Neural cell (in vitro differentiated cells): Measurements from ENCODE around the gene ZNF607.

Experiments used
- EP300 ChIP-seq: fragments of 450-650 bp; conservative IDR thresholded peaks from 2 replicates; pipeline ENCODE4 v1.6.1; 2014; ENCODE audit warnings: antibody characterized with exemption, mild to moderate bottlenecking, moderate library complexity; ENCODE audit not compliant: poor library complexity, severe bottlenecking
- EZH2 ChIP-seq: fragments of 200-600, 300-800 bp; shearing (Covaris generic), sonication (generic); IDR thresholded peaks from 2 replicates; pipeline ENCODE4 v1.6.1; 2014; ENCODE audit warnings: antibody characterized with exemption, low read length, borderline replicate concordance, mild to moderate bottlenecking; ENCODE audit not compliant: insufficient read depth, poor library complexity, severe bottlenecking
- MXI1 ChIP-seq: fragments of 450-650 bp; conservative IDR thresholded peaks from 2 replicates; pipeline ENCODE4 v1.6.1; 2014; ENCODE audit warnings: antibody characterized with exemption, mild to moderate bottlenecking; ENCODE audit not compliant: poor library complexity, severe bottlenecking
- POLR2AphosphoS5 ChIP-seq: IDR thresholded peaks from 2 replicates; pipeline ENCODE4 v1.6.1; 2012
- RAD21 ChIP-seq: fragments of 450-650 bp; conservative IDR thresholded peaks from 2 replicates; pipeline ENCODE4 v1.6.1; 2014; ENCODE audit warnings: antibody characterized with exemption, mild to moderate bottlenecking, moderate library complexity
- SMC3 ChIP-seq: fragments of 450-650 bp; conservative IDR thresholded peaks from 2 replicates; pipeline ENCODE4 v1.6.1; 2014; ENCODE audit warnings: antibody characterized with exemption, mild to moderate bottlenecking, moderate library complexity; ENCODE audit not compliant: poor library complexity
- TAF1 ChIP-seq: IDR thresholded peaks from 2 replicates; pipeline ENCODE4 v1.6.1; 2012; ENCODE audit warnings: low read depth
- TF ChIP-seq, protein P1 (sequence below): fragments of 450-650 bp; IDR thresholded peaks from 2 replicates; pipeline ENCODE4 v1.5.1; 2014; ENCODE audit warnings: antibody characterized with exemption, mild to moderate bottlenecking, moderate library complexity; ENCODE audit not compliant: poor library complexity, severe bottlenecking
- TF ChIP-seq, protein P2 (sequence below): IDR thresholded peaks from 2 replicates; pipeline ENCODE4 v1.6.1; 2012; ENCODE audit warnings: borderline replicate concordance

DNA sequence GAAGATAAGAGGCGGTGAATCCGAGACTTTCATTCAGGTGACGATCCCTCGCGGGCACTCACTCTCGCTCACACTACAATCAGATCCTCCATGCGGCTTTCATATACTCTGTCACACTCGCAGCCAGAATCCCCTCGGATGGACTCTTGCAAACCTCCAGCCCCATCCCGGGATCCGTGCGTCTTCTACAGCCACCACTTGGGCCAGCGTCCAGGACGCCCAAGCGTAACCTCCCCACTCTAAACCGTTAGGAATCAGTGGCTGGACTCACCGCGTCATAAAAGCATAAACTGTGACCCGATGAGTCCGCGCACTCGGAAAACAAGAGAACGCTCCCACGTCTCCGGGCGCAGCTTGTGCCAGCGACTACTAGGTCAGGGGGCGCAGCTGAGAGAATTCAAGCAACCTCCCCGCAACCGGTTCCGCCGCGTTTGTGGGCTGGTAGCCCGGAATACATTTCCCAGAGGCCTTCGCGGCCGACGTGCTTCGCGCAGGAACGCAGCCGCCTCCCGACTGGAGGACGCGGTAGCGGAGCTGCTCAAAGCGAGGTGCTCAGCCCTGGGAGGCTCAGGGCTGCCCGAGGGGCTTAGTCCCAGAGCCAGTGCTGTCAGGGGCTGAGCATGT is 27.6 kb downstream of the ZNF607 start:
- no peak for TF ChIP-seq EZH2
- TF ChIP-seq, protein P1, sequence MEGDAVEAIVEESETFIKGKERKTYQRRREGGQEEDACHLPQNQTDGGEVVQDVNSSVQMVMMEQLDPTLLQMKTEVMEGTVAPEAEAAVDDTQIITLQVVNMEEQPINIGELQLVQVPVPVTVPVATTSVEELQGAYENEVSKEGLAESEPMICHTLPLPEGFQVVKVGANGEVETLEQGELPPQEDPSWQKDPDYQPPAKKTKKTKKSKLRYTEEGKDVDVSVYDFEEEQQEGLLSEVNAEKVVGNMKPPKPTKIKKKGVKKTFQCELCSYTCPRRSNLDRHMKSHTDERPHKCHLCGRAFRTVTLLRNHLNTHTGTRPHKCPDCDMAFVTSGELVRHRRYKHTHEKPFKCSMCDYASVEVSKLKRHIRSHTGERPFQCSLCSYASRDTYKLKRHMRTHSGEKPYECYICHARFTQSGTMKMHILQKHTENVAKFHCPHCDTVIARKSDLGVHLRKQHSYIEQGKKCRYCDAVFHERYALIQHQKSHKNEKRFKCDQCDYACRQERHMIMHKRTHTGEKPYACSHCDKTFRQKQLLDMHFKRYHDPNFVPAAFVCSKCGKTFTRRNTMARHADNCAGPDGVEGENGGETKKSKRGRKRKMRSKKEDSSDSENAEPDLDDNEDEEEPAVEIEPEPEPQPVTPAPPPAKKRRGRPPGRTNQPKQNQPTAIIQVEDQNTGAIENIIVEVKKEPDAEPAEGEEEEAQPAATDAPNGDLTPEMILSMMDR = peak; percentile 59
- TF ChIP-seq, protein P2, sequence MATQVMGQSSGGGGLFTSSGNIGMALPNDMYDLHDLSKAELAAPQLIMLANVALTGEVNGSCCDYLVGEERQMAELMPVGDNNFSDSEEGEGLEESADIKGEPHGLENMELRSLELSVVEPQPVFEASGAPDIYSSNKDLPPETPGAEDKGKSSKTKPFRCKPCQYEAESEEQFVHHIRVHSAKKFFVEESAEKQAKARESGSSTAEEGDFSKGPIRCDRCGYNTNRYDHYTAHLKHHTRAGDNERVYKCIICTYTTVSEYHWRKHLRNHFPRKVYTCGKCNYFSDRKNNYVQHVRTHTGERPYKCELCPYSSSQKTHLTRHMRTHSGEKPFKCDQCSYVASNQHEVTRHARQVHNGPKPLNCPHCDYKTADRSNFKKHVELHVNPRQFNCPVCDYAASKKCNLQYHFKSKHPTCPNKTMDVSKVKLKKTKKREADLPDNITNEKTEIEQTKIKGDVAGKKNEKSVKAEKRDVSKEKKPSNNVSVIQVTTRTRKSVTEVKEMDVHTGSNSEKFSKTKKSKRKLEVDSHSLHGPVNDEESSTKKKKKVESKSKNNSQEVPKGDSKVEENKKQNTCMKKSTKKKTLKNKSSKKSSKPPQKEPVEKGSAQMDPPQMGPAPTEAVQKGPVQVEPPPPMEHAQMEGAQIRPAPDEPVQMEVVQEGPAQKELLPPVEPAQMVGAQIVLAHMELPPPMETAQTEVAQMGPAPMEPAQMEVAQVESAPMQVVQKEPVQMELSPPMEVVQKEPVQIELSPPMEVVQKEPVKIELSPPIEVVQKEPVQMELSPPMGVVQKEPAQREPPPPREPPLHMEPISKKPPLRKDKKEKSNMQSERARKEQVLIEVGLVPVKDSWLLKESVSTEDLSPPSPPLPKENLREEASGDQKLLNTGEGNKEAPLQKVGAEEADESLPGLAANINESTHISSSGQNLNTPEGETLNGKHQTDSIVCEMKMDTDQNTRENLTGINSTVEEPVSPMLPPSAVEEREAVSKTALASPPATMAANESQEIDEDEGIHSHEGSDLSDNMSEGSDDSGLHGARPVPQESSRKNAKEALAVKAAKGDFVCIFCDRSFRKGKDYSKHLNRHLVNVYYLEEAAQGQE = peak; percentile 71
- TF ChIP-seq TAF1 = peak; percentile 92
- TF ChIP-seq RAD21 = peak; percentile 55
- TF ChIP-seq MXI1 = peak; percentile 80
- peak; percentile 76 for TF ChIP-seq POLR2AphosphoS5
- peak; percentile 62 for TF ChIP-seq SMC3
- TF ChIP-seq EP300 = peak; percentile 35
